MM.1S (cell line): ENCODE measurements around the gene GCK.

Source experiments
- EZH2phosphoT487 ChIP-seq: fragments of 300-600 bp; sonication (generic); IDR thresholded peaks from 2 replicates; pipeline ENCODE4 v1.6.1; 2018; ENCODE audit warnings: antibody characterized with exemption, low read length
- TF ChIP-seq, protein P1 (sequence below): fragments of 300-600 bp; sonication (generic); IDR thresholded peaks from 2 replicates; pipeline ENCODE4 v1.5.1; 2016; ENCODE audit warnings: antibody characterized with exemption, low read length, mixed read lengths

DNA sequence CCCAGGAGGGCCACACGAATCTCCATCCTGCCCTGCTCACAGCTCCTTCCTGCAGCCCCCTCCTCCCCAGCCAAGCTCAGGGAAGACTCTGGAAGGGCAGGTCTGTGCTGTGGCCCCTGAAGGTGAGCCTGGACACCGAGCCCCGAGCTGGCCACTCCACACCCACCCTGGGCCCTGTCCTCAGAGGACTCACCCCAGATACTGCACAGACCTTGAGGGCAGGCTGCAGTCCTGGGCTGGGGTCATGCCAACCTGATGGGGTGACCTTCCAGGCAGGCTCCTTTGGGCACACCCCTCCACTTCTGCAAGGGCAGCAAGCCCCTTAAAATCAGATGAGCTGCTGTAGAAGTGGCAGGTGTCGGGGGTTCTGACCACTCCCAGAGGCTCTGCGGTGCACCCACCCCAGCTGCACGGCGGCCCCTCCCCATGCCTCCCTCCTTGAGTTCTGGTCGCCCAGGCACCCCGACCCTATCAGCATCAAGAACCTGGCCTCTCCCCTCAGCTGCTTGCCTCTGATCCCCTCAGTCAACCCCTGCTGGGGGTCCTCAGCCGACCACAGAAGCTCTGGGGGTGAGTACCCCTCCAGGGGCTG lies 35.8 kb upstream of the GCK start:
- TF ChIP-seq, protein P1, sequence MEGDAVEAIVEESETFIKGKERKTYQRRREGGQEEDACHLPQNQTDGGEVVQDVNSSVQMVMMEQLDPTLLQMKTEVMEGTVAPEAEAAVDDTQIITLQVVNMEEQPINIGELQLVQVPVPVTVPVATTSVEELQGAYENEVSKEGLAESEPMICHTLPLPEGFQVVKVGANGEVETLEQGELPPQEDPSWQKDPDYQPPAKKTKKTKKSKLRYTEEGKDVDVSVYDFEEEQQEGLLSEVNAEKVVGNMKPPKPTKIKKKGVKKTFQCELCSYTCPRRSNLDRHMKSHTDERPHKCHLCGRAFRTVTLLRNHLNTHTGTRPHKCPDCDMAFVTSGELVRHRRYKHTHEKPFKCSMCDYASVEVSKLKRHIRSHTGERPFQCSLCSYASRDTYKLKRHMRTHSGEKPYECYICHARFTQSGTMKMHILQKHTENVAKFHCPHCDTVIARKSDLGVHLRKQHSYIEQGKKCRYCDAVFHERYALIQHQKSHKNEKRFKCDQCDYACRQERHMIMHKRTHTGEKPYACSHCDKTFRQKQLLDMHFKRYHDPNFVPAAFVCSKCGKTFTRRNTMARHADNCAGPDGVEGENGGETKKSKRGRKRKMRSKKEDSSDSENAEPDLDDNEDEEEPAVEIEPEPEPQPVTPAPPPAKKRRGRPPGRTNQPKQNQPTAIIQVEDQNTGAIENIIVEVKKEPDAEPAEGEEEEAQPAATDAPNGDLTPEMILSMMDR: no peak
- TF ChIP-seq EZH2phosphoT487: no peak
